Calu3 (cell line): ENCODE measurements around the gene PSMB11. TPM values are rescaled to one million over a fixed set of nuclear protein-coding genes. Genes with fewer than 3 reads are reported as not detected.
A peak's percentile ranks its signal among the peaks of the same experiment; 100 is the strongest.

Source experiments
- BruUV-seq: library from RNA; stranded (reverse); fragments of 400-500 nt; replicated peaks from 2 replicates; lab custom pipeline; 2021; lab: Mats Ljungman, UMichigan
- CTCF ChIA-PET: fragments of 300-600 bp; sonication (Branson Sonifier 250); formaldehyde crosslinking; loops from one replicate; lab custom pipeline; 2022; ENCODE audit warnings: antibody characterized with exemption; lab: Charles Lee
- DNase-seq: peaks from one replicate; pipeline ENCODE4 v3.0.0; 2022
- H3K27ac Mint-ChIP-seq: one replicate; pipeline ENCODE4 v1.8.0; 2022; ENCODE audit warnings: mixed read lengths; ENCODE audit not compliant: unreplicated experiment
- H3K27me3 Mint-ChIP-seq: one replicate; pipeline ENCODE4 v1.8.0; 2022; ENCODE audit warnings: mixed read lengths; ENCODE audit not compliant: unreplicated experiment
- H3K36me3 Mint-ChIP-seq: one replicate; pipeline ENCODE4 v1.8.0; 2022; ENCODE audit warnings: mild to moderate bottlenecking, moderate library complexity, mixed read lengths; ENCODE audit not compliant: insufficient read depth, unreplicated experiment
- H3K4me1 Mint-ChIP-seq: one replicate; pipeline ENCODE4 v1.8.0; 2022; ENCODE audit warnings: mild to moderate bottlenecking, low read depth, mixed read lengths; ENCODE audit not compliant: unreplicated experiment
- H3K4me3 Mint-ChIP-seq: one replicate; pipeline ENCODE4 v1.8.0; 2022; ENCODE audit warnings: mild to moderate bottlenecking, low read depth, moderate library complexity, mixed read lengths; ENCODE audit not compliant: unreplicated experiment
- H3K9me3 Mint-ChIP-seq: one replicate; pipeline ENCODE4 v1.8.0; 2022; ENCODE audit warnings: low read depth, mixed read lengths; ENCODE audit not compliant: unreplicated experiment
- CTCF ChIP-seq: fragments of 200-600 bp; IDR thresholded peaks from one replicate; pipeline ENCODE4 v1.8.0; 2022; ENCODE audit warnings: antibody characterized with exemption; ENCODE audit not compliant: unreplicated experiment
- intact Hi-C: fragments of 100-400 bp; cut with micrococcal nuclease; formaldehyde crosslinking; loops from one replicate; pipeline ENCODE4 v1.10.0; 2022; ENCODE audit not compliant: unreplicated experiment
- total RNA-seq: library from RNA; stranded (reverse); gene quantifications from 2 replicates; pipeline ENCODE4 v1.2.3, GENCODE V29; 2022

PSMB11 gene
- total RNA-seq, 1 experiment from 2014 or later, result not detected

- intact Hi-C loops, result loop anchor here (2.0 kb wide), 1 partner anchor 69 kb away; no protein-coding TSS in a partner anchor
- Mint-ChIP-seq H3K4me1 (peaks cover 23% of the 10 kb centered on the region), H3K4me3 (peak overlapping the region; percentile 69), H3K27ac (peak overlapping the region; percentile 81), H3K9me3 (no peaks in the 10 kb centered on the region), H3K36me3 (peaks cover 32% of the 10 kb centered on the region), H3K27me3 (no peaks in the 10 kb centered on the region)
- CTCF ChIA-PET, result interaction anchor here (0.5 to 3.3 kb wide), 5 partner anchors 13 to 79 kb away, joined by 3 to 10 read pairs (median 5); no protein-coding TSS in a partner anchor
- no TSS peak for BruUV-seq
- TF ChIP-seq CTCF, result no peak
- DNase-seq, result no peak
Observed at GRCh38 chr14:23055621-23056144, 13.7 kb downstream of the PSMB11 start.

GRCh38 chr14:23056145-23056955, 14.3 kb downstream of the PSMB11 start:
- no peaks in the 10 kb centered on the region for H3K9me3 Mint-ChIP-seq
- H3K4me3 Mint-ChIP-seq, result peak overlapping the region; percentile 69
- H3K36me3 Mint-ChIP-seq, result peaks cover 37% of the 10 kb centered on the region
- TF ChIP-seq CTCF, result peak; percentile 69
- peak overlapping the region; percentile 81 for H3K27ac Mint-ChIP-seq
- H3K27me3 Mint-ChIP-seq, result no peaks in the 10 kb centered on the region
- CTCF ChIA-PET, result interaction anchor here (0.5 to 3.3 kb wide), 6 partner anchors 12 to 343 kb away, joined by 3 to 10 read pairs (median 4); no protein-coding TSS in a partner anchor
- DNase-seq, result peak; percentile 83
- no TSS peak for BruUV-seq
- intact Hi-C loops, result loop anchor here (2.0 kb wide), 1 partner anchor 70 kb away; no protein-coding TSS in a partner anchor
- peaks cover 23% of the 10 kb centered on the region for H3K4me1 Mint-ChIP-seq

GRCh38 chr14:23056956-23057756, 15.1 kb downstream of the PSMB11 start, which contains the start of gene CDH24:
Gene CDH24 (minus strand): TSS chr14:23057520. CDS start chr14:23055733, 1,787 bp downstream.
- intact Hi-C loops, result loop anchor here (2.0 kb wide), 1 partner anchor 70 kb away; no protein-coding TSS in a partner anchor
- BruUV-seq, result no TSS peak
- TF ChIP-seq CTCF, result no peak
- CTCF ChIA-PET, result interaction anchor here (1.0 to 3.3 kb wide), 11 partner anchors 12 to 101 kb away, joined by 3 to 46 read pairs (median 6); partner anchors contain the start of gene AJUBA
- Mint-ChIP-seq H3K9me3 (no peaks in the 10 kb centered on the region), H3K4me3 (peak within 1 kb of the TSS; percentile 69), H3K36me3 (peaks cover 45% of the 10 kb centered on the region), H3K4me1 (peaks cover 26% of the 10 kb centered on the region), H3K27me3 (no peaks in the 10 kb centered on the region), H3K27ac (peak within 1 kb of the TSS; percentile 81)
- peak; percentile 70 for DNase-seq
